Liver (tissue), 3 donors: ENCODE measurements around the gene ANXA6.

ENCODE experiments used
- FOXA1 ChIP-seq: IDR thresholded peaks from 2 replicates; pipeline ENCODE4 v1.6.1; 2016; ENCODE audit warnings: antibody characterized with exemption
- GABPA ChIP-seq, 2 donors: IDR thresholded peaks in 1 of 2; conservative IDR thresholded peaks in 1 of 2; 2 replicates each; pipeline ENCODE4 v1.6.1; 2016; ENCODE audit warnings: antibody characterized with exemption in 2 of 2, mild to moderate bottlenecking in 1 of 2, moderate library complexity in 1 of 2
- HNF4G ChIP-seq: IDR thresholded peaks from 2 replicates; pipeline ENCODE4 v1.6.1; 2016; ENCODE audit warnings: antibody characterized with exemption
- RAD21 ChIP-seq, 2 donors: IDR thresholded peaks; 2 replicates each; pipeline ENCODE4 v1.6.1; 2016; ENCODE audit warnings: antibody characterized with exemption in 2 of 2, mild to moderate bottlenecking in 2 of 2
- SP1 ChIP-seq: IDR thresholded peaks from 2 replicates; pipeline ENCODE4 v1.6.1; 2018; ENCODE audit warnings: antibody characterized with exemption, mild to moderate bottlenecking
- TAF1 ChIP-seq: conservative IDR thresholded peaks from 2 replicates; pipeline ENCODE4 v1.6.1; 2016; ENCODE audit warnings: antibody characterized with exemption, mild to moderate bottlenecking
- YY1 ChIP-seq: IDR thresholded peaks from 2 replicates; pipeline ENCODE4 v1.6.1; 2016; ENCODE audit warnings: antibody characterized with exemption, mild to moderate bottlenecking
- TF ChIP-seq, protein P1 (sequence below): fragments of 150-350 bp; IDR thresholded peaks from 2 replicates; pipeline ENCODE4 v1.5.1; 2017; ENCODE audit warnings: improper control_type of control experiment, low read depth, low read length; ENCODE audit not compliant: missing input control
- TF ChIP-seq, protein P2 (sequence below): IDR thresholded peaks from 2 replicates; pipeline ENCODE4 v1.6.1; 2016; ENCODE audit warnings: antibody characterized with exemption
- TF ChIP-seq, protein P3 (sequence below): IDR thresholded peaks from 2 replicates; pipeline ENCODE4 v1.6.1; 2016; ENCODE audit warnings: antibody characterized with exemption
- donor health status: healthy.
- donor health status: healthy.

DNA sequence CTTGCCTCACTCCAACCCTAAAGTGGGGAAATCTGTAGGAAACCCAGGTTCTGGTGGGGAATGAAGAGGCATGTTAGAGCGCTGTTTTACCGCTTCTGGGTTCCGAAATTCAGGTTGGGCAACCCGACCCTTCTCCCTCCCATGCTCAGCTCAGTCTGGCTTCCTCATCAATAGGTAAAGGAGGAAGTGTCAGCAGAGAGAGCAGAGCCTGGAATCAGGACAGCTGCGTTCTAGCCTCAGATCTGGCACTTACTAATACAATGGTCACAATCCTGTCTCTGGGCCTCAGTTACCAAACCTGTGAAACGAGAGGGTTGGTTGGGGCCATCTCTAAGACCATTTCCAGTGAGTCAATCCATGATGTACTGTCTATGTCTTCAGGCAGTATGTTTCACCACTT is 60.5 kb downstream of the ANXA6 start:
- TF ChIP-seq HNF4G (no peak), SP1 (no peak), RAD21 (IDR thresholded peaks at IDR 0.05) (no peak), FOXA1 (no peak), YY1 (no peak), GABPA (IDR thresholded peaks at IDR 0.05 in 1 of 2, conservative IDR thresholded peaks at IDR 0.05 in 1 of 2) (no peak), TAF1 (no peak)
- TF ChIP-seq, protein P1, sequence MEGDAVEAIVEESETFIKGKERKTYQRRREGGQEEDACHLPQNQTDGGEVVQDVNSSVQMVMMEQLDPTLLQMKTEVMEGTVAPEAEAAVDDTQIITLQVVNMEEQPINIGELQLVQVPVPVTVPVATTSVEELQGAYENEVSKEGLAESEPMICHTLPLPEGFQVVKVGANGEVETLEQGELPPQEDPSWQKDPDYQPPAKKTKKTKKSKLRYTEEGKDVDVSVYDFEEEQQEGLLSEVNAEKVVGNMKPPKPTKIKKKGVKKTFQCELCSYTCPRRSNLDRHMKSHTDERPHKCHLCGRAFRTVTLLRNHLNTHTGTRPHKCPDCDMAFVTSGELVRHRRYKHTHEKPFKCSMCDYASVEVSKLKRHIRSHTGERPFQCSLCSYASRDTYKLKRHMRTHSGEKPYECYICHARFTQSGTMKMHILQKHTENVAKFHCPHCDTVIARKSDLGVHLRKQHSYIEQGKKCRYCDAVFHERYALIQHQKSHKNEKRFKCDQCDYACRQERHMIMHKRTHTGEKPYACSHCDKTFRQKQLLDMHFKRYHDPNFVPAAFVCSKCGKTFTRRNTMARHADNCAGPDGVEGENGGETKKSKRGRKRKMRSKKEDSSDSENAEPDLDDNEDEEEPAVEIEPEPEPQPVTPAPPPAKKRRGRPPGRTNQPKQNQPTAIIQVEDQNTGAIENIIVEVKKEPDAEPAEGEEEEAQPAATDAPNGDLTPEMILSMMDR: peak; percentile 2
- TF ChIP-seq, protein P2, sequence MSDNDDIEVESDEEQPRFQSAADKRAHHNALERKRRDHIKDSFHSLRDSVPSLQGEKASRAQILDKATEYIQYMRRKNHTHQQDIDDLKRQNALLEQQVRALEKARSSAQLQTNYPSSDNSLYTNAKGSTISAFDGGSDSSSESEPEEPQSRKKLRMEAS: no peak
- TF ChIP-seq, protein P3, sequence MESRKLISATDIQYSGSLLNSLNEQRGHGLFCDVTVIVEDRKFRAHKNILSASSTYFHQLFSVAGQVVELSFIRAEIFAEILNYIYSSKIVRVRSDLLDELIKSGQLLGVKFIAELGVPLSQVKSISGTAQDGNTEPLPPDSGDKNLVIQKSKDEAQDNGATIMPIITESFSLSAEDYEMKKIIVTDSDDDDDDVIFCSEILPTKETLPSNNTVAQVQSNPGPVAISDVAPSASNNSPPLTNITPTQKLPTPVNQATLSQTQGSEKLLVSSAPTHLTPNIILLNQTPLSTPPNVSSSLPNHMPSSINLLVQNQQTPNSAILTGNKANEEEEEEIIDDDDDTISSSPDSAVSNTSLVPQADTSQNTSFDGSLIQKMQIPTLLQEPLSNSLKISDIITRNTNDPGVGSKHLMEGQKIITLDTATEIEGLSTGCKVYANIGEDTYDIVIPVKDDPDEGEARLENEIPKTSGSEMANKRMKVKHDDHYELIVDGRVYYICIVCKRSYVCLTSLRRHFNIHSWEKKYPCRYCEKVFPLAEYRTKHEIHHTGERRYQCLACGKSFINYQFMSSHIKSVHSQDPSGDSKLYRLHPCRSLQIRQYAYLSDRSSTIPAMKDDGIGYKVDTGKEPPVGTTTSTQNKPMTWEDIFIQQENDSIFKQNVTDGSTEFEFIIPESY: no peak
